Chondrocyte (in vitro differentiated cells): ENCODE data around the gene FAM20C. TPM values are rescaled to one million over a fixed set of nuclear protein-coding genes. Genes with fewer than 3 reads are reported as not detected.
"Not testable (repeated sequence)": the region's sequence is repeated elsewhere in the genome, so short reads cannot be mapped to it uniquely, and the experiment has no call there.

ENCODE experiments used
- DNase-seq: peaks from one replicate; pipeline ENCODE4 v3.0.0; 2021; ENCODE audit warnings: mixed read lengths, low spot score
- H3K27ac Mint-ChIP-seq: one replicate; pipeline ENCODE4 v1.8.0; 2021; ENCODE audit warnings: mild to moderate bottlenecking, moderate library complexity, mixed read lengths; ENCODE audit not compliant: unreplicated experiment
- H3K27me3 Mint-ChIP-seq: 2 replicates; pipeline ENCODE4 v1.8.0; 2021; ENCODE audit warnings: low read depth, mixed read lengths
- H3K36me3 Mint-ChIP-seq: 2 replicates; pipeline ENCODE4 v1.8.0; 2021; ENCODE audit warnings: low read depth, mixed read lengths
- H3K4me1 Mint-ChIP-seq: 2 replicates; pipeline ENCODE4 v1.8.0; 2021; ENCODE audit warnings: low read depth, mild to moderate bottlenecking, mixed read lengths
- H3K4me3 Mint-ChIP-seq: one replicate; pipeline ENCODE4 v1.8.0; 2021; ENCODE audit warnings: mild to moderate bottlenecking, moderate library complexity, mixed read lengths; ENCODE audit not compliant: unreplicated experiment
- H3K9me3 Mint-ChIP-seq: 2 replicates; pipeline ENCODE4 v1.8.0; 2021; ENCODE audit warnings: low read depth, mixed read lengths
- CTCF ChIP-seq: fragments of 200-600 bp; sonication (generic); IDR thresholded peaks from 2 replicates; pipeline ENCODE4 v1.5.0; 2021; ENCODE audit warnings: antibody characterized with exemption, mild to moderate bottlenecking, moderate library complexity
- total RNA-seq: library from RNA; stranded (reverse); gene quantifications from 3 replicates; pipeline ENCODE4 v1.2.1, GENCODE V29; 2021

Gene FAM20C
- total RNA-seq, 1 donor from 2014 or later: 34.4 TPM

DNA sequence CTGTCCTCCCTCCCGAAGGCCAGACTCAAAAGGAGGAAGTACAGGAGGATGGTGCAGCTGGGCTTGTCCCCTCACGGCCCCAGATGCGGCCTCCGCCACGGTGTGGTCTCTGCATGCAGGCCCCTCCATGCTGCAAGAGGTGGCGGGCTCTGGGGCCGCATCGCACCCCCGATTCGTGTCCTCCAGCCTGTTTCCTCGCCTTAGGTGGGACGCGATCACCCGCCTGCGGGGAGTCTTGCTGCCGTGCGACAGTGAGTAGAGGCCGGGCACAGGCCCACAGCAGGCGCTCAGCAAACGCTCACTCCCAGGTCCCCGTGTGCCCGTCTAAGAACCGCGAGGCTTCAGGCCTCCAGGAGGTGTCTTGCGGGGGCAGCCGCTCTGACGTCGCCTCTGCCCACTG, 13.9 kb upstream of the FAM20C start:
- no peak overlapping the region for H3K27ac Mint-ChIP-seq
- H3K4me3 Mint-ChIP-seq: no peak overlapping the region
- no peak for TF ChIP-seq CTCF
- H3K9me3 Mint-ChIP-seq: no peaks in the 10 kb centered on the region
- no peak for DNase-seq
- no peaks in the 10 kb centered on the region for H3K4me1 Mint-ChIP-seq
- H3K36me3 Mint-ChIP-seq: no peaks in the 10 kb centered on the region
- peaks cover 15% of the 10 kb centered on the region for H3K27me3 Mint-ChIP-seq

DNA sequence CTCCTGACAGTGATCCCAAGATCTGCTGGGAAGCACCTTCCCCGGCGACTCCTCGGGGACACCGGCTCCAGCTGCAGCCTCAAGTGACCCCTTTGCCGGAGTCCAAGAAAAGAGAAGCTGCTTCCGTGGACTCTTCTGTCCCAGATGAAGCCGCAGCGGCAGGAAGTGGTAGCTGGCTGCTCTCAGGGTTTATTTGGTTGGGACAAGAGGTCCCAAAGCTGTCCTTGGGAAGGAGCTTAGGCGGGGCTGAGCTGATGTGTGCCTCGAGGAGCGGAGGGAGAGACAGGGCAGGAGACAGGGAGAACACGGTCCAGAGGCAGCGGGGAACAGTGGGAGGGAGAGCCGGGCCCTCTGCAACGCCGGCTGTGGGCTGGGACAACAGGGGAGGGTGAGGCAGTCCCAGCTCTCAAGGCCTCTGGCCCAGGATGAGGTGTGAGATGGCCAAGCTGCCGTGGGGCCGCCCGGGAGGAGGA, 13.1 kb upstream of the FAM20C start:
- H3K36me3 Mint-ChIP-seq: no peaks in the 10 kb centered on the region
- no peaks in the 10 kb centered on the region for H3K9me3 Mint-ChIP-seq
- no peak overlapping the region for H3K4me3 Mint-ChIP-seq
- no peak overlapping the region for H3K27ac Mint-ChIP-seq
- H3K4me1 Mint-ChIP-seq: no peaks in the 10 kb centered on the region
- H3K27me3 Mint-ChIP-seq: peaks cover 15% of the 10 kb centered on the region
- TF ChIP-seq CTCF: no peak
- no peak for DNase-seq

DNA sequence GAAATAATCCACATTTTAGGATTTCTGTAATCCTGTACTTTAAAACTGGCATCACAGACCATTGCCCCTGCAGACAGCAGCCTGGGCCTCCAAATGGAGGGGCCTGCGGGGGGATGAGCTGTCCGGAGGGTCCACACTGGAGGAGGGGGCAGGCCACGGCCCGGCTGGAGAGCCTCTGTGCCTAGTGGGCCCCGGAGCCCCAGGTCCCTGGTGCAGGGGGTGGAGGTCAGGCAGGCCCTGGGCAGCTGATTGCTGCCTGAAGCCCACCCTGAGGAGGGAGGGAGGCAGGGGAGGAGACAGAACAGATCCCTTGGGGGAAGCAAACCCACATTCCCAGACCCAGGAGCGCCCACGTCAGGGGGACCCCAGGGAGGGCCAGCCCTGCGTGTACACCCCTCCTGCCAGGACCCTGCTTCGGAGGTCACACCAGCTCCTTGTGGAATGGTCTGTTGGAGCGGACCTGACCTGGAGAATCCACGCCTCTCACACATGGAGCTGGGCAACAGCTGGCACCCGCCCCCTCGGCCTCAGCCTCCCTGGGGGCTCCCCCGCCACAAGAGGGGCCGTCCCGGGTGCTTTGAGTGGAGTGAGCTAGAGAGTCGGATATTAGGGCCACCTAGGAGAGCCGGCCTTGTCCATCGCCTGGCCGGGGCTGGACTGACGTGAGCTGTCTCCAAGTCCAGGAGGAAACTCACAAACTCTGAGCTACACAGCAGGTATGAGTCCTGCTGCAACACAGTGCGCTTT, 12.2 kb upstream of the FAM20C start:
- no peak for DNase-seq
- Mint-ChIP-seq H3K27me3 (peaks cover 15% of the 10 kb centered on the region), H3K27ac (no peak overlapping the region), H3K9me3 (no peaks in the 10 kb centered on the region), H3K36me3 (no peaks in the 10 kb centered on the region), H3K4me1 (no peaks in the 10 kb centered on the region), H3K4me3 (no peak overlapping the region)
- TF ChIP-seq CTCF: no peak

GRCh38 chr7:181738-182137, 10.6 kb upstream of the FAM20C start:
- DNase-seq: no peak
- H3K27ac Mint-ChIP-seq: no peak overlapping the region
- no peak overlapping the region for H3K4me3 Mint-ChIP-seq
- H3K4me1 Mint-ChIP-seq: no peaks in the 10 kb centered on the region
- H3K9me3 Mint-ChIP-seq: no peaks in the 10 kb centered on the region
- peaks cover 15% of the 10 kb centered on the region for H3K27me3 Mint-ChIP-seq
- no peak for TF ChIP-seq CTCF
- no peaks in the 10 kb centered on the region for H3K36me3 Mint-ChIP-seq

DNA sequence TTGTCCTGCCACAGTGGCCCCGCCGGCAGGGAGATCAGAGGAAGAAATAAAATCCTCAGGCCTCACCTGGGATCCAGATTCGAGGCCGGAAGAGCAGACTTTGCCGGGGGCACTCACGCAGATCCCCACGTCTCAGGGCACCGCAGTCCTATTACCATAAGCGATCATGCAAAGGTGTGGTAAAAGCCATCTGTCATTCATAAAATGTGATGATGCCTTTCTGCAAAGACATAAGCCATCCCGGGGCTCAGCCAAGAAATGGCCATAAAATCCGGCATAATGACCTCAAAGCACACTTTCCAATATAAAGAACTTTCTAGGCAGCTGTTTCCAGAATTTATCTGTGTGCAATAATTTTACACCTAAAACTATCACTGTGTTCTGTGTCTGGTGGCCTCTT, 9.9 kb upstream of the FAM20C start:
- H3K4me1 Mint-ChIP-seq, H3K36me3 Mint-ChIP-seq, H3K27ac Mint-ChIP-seq, H3K9me3 Mint-ChIP-seq, H3K4me3 Mint-ChIP-seq, DNase-seq: not testable (repeated sequence)
- H3K27me3 Mint-ChIP-seq: peaks cover 15% of the 10 kb centered on the region
